ENCODE measurements around the gene JAZF1. TPM values are rescaled to one million over a fixed set of nuclear protein-coding genes. Genes with fewer than 3 reads are reported as not detected.

Gene JAZF1
- total RNA-seq, 1 experiment from 2014 or later: 0.90 TPM

- ChIA-PET CTCF (no interaction called here), POLR2A (ENCODE audit: unreplicated experiment) (no interaction called here)
- no peaks in the 10 kb centered on the region for H3K27me3 ChIP-seq (ENCODE audit: insufficient read depth, low read depth)
- intact Hi-C loops (cut with micrococcal nuclease; ENCODE audit: unreplicated experiment): no loop called here
- TF ChIP-seq CTCF (conservative IDR thresholded peaks at IDR 0.05): no peak
- TF ChIP-seq EZH2 (IDR thresholded peaks at IDR 0.05; ENCODE audit: low read depth): no peak
- H3K9me3 ChIP-seq (ENCODE audit: insufficient read depth, low read depth): no peaks in the 10 kb centered on the region
- H3F3A ChIP-seq (ENCODE audit: insufficient read depth, low read depth): 0 out of 2 replicates have a peak, but pooled peaks cover 5% of the 10 kb centered on the region
- H3K4me1 ChIP-seq (replicated peaks; ENCODE audit: insufficient read depth): no peaks in the 10 kb centered on the region
- no peaks in the 10 kb centered on the region for H3K79me2 ChIP-seq (ENCODE audit: low read depth)
- no TSS peak for BruUV-seq (replicated peaks)
- no peaks in the 10 kb centered on the region for H3K9me2 ChIP-seq (ENCODE audit: insufficient read depth)
- H3K36me3 ChIP-seq (ENCODE audit: low read depth): no peaks in the 10 kb centered on the region
- no peak for DNase-seq
- H3K27ac ChIP-seq: no peak overlapping the region
- H3K4me3 ChIP-seq: no peak overlapping the region
- no peak overlapping the region for H3K4me2 ChIP-seq
- no peaks in the 10 kb centered on the region for H4K20me1 ChIP-seq (ENCODE audit: insufficient read depth)
- no peak overlapping the region for H2AFZ ChIP-seq
Observed at GRCh38 chr7:28008911-28009310, 171.7 kb downstream of the JAZF1 start.

GRCh38 chr7:28008171-28008570, 172.4 kb downstream of the JAZF1 start:
- ChIA-PET POLR2A (ENCODE audit: unreplicated experiment) (no interaction called here), CTCF (no interaction called here)
- TF ChIP-seq EZH2 (IDR thresholded peaks at IDR 0.05; ENCODE audit: low read depth) (no peak), CTCF (conservative IDR thresholded peaks at IDR 0.05) (no peak)
- DNase-seq: no peak
- Histone ChIP-seq H3F3A (ENCODE audit: insufficient read depth, low read depth) (0 out of 2 replicates have a peak, but pooled peaks cover 5% of the 10 kb centered on the region), H3K27ac (no peak overlapping the region), H2AFZ (no peak overlapping the region), H3K9me2 (ENCODE audit: insufficient read depth) (no peaks in the 10 kb centered on the region), H3K79me2 (ENCODE audit: low read depth) (no peaks in the 10 kb centered on the region), H3K4me1 (replicated peaks; ENCODE audit: insufficient read depth) (no peaks in the 10 kb centered on the region), H3K27me3 (ENCODE audit: insufficient read depth, low read depth) (no peaks in the 10 kb centered on the region), H3K9me3 (ENCODE audit: insufficient read depth, low read depth) (no peaks in the 10 kb centered on the region), H4K20me1 (ENCODE audit: insufficient read depth) (no peaks in the 10 kb centered on the region), H3K36me3 (ENCODE audit: low read depth) (no peaks in the 10 kb centered on the region), H3K4me3 (no peak overlapping the region), H3K4me2 (no peak overlapping the region)
- intact Hi-C loops (cut with micrococcal nuclease; ENCODE audit: unreplicated experiment): no loop called here
- no TSS peak for BruUV-seq (replicated peaks)

DNA sequence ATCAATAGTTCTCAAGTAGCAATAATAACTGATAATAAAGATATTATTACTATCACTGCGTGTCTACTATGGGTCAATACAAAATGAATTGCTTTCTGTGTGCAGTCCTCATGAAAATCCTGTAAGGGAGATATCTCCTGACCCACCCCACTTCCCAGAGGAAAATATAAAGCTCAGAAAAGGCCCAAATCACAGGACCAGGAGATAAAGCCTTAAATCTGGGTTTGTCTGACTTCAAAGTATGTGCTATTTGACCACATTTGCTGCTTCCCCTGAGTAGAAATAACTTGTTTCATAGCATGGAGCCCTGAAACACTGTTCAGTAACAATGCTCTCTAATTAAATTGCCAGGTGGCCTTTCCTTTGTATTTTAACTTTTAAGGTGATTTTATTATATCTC, 174.1 kb downstream of the JAZF1 start:
- Histone ChIP-seq H3F3A (ENCODE audit: insufficient read depth, low read depth) (0 out of 2 replicates have a peak, but pooled peaks cover 5% of the 10 kb centered on the region), H3K36me3 (ENCODE audit: low read depth) (no peaks in the 10 kb centered on the region), H3K4me2 (no peak overlapping the region), H3K27ac (no peak overlapping the region), H3K4me3 (no peak overlapping the region), H3K4me1 (replicated peaks; ENCODE audit: insufficient read depth) (no peaks in the 10 kb centered on the region), H2AFZ (no peak overlapping the region), H3K27me3 (ENCODE audit: insufficient read depth, low read depth) (no peaks in the 10 kb centered on the region), H4K20me1 (ENCODE audit: insufficient read depth) (no peaks in the 10 kb centered on the region), H3K9me3 (ENCODE audit: insufficient read depth, low read depth) (no peaks in the 10 kb centered on the region), H3K79me2 (ENCODE audit: low read depth) (no peaks in the 10 kb centered on the region), H3K9me2 (ENCODE audit: insufficient read depth) (no peaks in the 10 kb centered on the region)
- DNase-seq: no peak
- BruUV-seq (replicated peaks): no TSS peak
- CTCF ChIA-PET: no interaction called here
- POLR2A ChIA-PET (ENCODE audit: unreplicated experiment): interaction anchor here (0.6 kb wide), 1 partner anchor 177 kb away, joined by 4 read pairs; no protein-coding TSS in a partner anchor
- intact Hi-C loops (cut with micrococcal nuclease; ENCODE audit: unreplicated experiment): no loop called here
- no peak for TF ChIP-seq CTCF (conservative IDR thresholded peaks at IDR 0.05)

Measured in PC-9 (cell line).